Measurements from ENCODE around the gene TEX54.
A peak's percentile ranks its signal among the peaks of the same experiment; 100 is the strongest.

TEX54 gene

DNA sequence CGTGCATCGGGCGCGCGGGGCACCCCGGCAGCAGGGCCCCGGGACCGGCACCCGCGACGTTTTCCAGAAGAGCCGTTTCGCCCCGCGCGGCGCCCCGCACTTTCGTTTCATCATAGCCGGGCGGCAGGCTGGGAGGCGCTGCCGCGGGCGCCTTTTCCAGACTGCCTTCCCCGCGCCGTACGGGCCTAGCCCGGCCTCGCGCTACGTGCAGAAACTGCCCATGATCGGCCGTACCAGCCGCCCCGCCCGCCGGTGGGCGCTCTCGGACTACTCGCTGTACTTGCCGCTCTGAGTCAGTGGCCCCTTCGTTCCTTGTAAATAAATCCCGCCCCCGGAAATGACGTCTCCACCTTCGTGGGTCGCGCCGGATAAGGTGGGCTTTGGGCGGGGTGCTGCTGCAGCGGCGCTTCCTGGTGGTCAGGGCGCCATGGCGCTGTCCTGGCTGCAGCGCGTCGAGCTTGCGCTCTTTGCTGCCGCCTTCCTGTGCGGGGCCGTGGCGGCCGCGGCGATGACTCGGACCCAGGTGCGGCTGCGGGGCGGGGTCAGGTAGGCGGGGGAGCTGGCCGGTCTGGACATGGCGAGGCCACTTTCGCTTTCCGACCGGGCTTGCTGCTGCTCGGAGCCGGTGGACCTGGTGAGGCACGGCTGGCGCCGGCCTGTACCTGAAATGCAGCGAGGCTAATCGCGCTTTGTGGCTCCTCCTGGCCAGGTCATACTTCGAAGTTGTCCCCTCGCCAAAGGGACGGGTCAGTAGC is 45.5 kb downstream of the TEX54 start, which contains the start of gene TMEM179B:
Gene TMEM179B (plus strand): TSS at position 398 of the 755 bp plus-strand sequence. CDS start 30 bp downstream, at position 428.
- TF ChIP-seq, protein P1, sequence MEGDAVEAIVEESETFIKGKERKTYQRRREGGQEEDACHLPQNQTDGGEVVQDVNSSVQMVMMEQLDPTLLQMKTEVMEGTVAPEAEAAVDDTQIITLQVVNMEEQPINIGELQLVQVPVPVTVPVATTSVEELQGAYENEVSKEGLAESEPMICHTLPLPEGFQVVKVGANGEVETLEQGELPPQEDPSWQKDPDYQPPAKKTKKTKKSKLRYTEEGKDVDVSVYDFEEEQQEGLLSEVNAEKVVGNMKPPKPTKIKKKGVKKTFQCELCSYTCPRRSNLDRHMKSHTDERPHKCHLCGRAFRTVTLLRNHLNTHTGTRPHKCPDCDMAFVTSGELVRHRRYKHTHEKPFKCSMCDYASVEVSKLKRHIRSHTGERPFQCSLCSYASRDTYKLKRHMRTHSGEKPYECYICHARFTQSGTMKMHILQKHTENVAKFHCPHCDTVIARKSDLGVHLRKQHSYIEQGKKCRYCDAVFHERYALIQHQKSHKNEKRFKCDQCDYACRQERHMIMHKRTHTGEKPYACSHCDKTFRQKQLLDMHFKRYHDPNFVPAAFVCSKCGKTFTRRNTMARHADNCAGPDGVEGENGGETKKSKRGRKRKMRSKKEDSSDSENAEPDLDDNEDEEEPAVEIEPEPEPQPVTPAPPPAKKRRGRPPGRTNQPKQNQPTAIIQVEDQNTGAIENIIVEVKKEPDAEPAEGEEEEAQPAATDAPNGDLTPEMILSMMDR (IDR thresholded peaks at IDR 0.05; ENCODE audit: low read depth, low read length), result peak; percentile 57
- Histone ChIP-seq H3K4me1 (no peaks in the 10 kb centered on the region), H3K36me3 (peaks cover 4% of the 10 kb centered on the region; the same call in 1 of the 2 replicates), H3K9me3 (no peaks in the 10 kb centered on the region), H3K4me3 (ENCODE audit: low read depth, low read length) (peak within 1 kb of the TSS; percentile 81), H3K27me3 (no peaks in the 10 kb centered on the region)
- DNase-seq, result peak; percentile 95

DNA sequence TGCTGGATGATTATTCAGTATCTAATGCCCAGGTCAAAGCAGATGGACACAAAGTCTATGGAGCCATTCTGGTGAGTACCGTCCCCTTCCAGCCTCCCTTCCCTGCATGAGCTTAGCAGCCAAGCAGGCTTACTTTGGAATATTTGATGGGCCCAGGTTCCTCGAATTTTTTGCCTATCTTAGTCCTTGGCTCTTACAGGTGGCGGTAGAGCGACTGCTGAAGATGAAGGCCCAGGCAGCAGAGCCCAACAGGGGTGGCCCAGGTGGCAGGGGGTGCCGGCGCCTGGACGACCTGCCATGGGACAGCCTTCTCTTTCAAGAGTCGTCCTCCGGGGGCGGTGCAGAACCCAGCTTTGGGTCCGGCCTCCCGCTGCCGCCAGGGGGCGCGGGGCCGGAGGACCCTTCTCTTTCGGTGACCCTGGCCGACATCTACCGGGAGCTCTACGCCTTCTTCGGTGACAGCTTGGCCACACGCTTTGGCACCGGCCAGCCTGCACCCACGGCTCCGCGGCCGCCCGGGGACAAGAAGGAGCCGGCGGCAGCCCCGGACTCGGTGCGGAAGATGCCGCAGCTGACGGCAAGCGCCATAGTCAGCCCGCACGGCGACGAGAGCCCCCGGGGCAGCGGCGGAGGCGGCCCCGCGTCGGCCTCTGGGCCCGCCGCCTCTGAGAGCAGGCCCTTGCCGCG is 46.2 kb downstream of the TEX54 start:
- TF ChIP-seq, protein P1 (IDR thresholded peaks at IDR 0.05; ENCODE audit: low read depth, low read length), result peak; percentile 80
- H3K4me3 ChIP-seq (ENCODE audit: low read depth, low read length), result peak overlapping the region; percentile 81
- DNase-seq, result peak; percentile 80
- H3K9me3 ChIP-seq, result no peaks in the 10 kb centered on the region
- H3K4me1 ChIP-seq, result no peaks in the 10 kb centered on the region
- no peaks in the 10 kb centered on the region for H3K27me3 ChIP-seq
- peaks cover 4% of the 10 kb centered on the region; the same call in 1 of the 2 replicates for H3K36me3 ChIP-seq

DNA sequence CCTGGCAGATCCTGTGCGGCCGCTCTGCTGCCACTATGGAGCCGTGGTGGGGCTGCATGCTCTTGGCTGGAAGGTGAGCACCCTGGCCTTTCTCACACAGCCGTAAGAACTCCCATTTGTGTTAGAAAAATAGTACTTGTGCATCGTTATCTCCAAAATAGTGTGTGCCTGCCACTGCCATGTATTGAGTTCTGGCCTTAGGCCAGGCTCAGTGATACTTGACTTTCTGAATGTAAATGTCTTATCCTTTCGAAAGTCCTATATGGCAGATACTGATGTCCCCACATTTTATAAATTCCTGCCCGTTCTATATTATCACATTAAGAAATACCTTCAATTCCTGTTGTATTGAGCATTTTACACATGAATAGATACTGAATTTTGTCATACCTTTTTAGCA is 49.9 kb downstream of the TEX54 start:
- no peak for DNase-seq
- TF ChIP-seq, protein P1 (IDR thresholded peaks at IDR 0.05; ENCODE audit: low read depth, low read length), result no peak
- Histone ChIP-seq H3K9me3 (no peaks in the 10 kb centered on the region), H3K4me3 (ENCODE audit: low read depth, low read length) (no peak overlapping the region), H3K36me3 (peaks cover 7% of the 10 kb centered on the region; the same call in 1 of the 2 replicates), H3K4me1 (no peaks in the 10 kb centered on the region), H3K27me3 (no peaks in the 10 kb centered on the region)
